NOMO-1 treated with dmso at 0.1 percent for 144 hours (cell line): Measurements from ENCODE around the gene PGAM5.
"Not testable (repeated sequence)": the region's sequence is repeated elsewhere in the genome, so short reads cannot be mapped to it uniquely, and the experiment has no call there.

Experiments
- DNase-seq: peaks from one replicate; lab custom pipeline; 2025; ENCODE audit not compliant: unreplicated experiment; lab: John Stamatoyannopoulos, UW

The PGAM5 gene

GRCh38 chr12:132743831-132744230, 33.2 kb downstream of the PGAM5 start:
- no peak for DNase-seq

- DNase-seq = no peak
Observed at GRCh38 chr12:132746613-132747012, 36.0 kb downstream of the PGAM5 start.

DNA sequence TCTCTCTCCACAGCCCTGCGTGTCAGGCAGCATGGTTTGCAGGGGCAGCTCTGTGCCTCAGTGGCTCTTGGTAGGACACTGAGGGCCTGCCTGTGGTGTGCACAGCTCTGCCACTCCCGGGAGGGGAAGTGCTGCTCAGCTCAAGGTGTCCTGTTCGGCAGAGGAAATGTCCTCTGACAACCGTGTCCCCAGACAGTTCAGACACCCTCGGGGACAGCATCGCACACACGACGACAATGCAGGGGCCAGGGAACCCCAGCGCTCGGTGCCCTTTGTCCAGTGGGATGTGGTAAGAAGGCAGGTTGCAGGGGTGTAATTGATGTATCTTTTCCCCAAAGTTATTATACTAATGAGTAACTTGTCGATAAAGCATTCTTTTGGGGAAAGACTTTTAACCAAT, 36.8 kb downstream of the PGAM5 start:
- DNase-seq = no peak

DNA sequence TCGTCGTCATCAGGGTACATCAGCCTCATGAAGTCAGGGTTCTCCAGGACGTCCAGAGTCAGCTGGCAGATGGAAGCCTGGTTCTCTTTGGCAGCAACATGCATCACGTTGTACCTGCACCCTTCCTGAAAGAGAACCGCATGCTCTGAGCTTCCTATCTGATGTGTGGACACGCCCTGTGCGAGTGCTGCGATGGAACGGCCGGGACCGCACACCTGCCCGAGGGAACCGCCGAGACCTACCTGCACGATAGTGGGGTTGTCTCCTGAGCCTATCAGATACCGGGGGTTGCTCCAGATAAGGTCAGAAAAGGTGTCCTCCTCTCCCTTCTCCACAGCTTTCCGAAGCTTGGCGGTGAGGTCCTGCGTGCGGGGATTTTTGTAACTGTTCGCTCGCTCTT, 37.3 kb downstream of the PGAM5 start:
- DNase-seq = no peak

DNA sequence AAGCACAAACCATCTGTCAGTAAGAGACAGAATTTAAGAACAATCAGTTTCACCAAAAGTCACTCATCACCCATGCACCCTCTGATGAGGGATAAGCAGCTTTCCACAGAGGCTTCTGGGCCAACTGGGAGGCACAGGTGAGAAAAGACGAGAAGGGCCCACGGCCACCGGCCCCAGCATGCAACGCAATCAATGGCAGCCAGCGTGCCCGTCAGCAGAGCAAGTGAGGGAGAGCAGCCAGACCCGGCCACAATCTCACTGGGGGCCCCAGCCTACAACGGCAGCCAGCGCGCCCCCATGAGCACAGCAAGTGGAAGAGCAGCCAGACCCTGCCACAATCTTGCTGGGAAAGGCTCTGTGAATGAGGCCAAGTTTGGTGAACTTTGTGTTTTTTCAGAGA, 37.7 kb downstream of the PGAM5 start:
- no peak for DNase-seq

GRCh38 chr12:132753670-132754069, 43.0 kb downstream of the PGAM5 start:
- not testable (repeated sequence) for DNase-seq

DNA sequence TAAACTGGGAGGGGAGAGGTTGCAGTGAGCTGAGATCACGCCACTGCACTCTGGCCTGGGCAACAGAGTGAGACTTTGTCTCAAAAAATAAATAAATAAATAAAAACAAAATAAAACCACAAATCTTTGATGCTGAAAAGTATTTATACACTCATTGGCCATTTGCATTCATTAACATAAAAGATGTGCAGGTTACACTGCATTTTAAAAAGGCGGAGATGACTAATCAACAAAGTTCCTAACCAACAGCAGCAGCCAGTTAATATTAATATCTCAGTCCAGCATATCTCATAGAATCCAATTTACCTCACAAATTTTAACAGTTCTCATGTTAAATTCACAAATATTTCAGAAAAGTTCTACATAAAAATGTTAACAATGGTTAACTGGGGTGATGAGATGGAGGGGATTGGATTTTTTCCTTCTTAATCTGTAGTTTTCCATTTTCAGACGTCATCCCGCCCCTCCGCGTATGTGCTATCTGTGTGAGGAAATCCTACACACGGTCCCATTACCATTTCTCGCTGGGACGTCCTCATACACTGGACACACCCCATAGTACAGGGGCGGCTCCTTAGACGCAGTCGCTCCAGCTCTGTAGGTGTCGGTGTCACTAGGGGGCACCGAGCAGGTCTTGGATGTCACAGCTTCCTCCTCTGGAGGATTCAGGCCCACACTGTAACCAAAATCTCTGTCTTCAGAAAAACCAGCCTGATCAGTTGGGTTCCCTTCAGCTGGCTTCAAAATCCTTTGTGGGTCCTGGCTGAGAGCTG, 43.7 kb downstream of the PGAM5 start:
- DNase-seq = no peak

GRCh38 chr12:132758825-132759224, 48.2 kb downstream of the PGAM5 start:
- not testable (repeated sequence) for DNase-seq

- DNase-seq = no peak
Observed at GRCh38 chr12:132759359-132759758, 48.7 kb downstream of the PGAM5 start.

GRCh38 chr12:132761032-132761920, 50.6 kb downstream of the PGAM5 start, which contains the start of gene ANKLE2:
TSS of gene ANKLE2 (minus strand) at chr12:132761832. CDS start at chr12:132761798, 34 bp downstream.
- DNase-seq = no peak

DNA sequence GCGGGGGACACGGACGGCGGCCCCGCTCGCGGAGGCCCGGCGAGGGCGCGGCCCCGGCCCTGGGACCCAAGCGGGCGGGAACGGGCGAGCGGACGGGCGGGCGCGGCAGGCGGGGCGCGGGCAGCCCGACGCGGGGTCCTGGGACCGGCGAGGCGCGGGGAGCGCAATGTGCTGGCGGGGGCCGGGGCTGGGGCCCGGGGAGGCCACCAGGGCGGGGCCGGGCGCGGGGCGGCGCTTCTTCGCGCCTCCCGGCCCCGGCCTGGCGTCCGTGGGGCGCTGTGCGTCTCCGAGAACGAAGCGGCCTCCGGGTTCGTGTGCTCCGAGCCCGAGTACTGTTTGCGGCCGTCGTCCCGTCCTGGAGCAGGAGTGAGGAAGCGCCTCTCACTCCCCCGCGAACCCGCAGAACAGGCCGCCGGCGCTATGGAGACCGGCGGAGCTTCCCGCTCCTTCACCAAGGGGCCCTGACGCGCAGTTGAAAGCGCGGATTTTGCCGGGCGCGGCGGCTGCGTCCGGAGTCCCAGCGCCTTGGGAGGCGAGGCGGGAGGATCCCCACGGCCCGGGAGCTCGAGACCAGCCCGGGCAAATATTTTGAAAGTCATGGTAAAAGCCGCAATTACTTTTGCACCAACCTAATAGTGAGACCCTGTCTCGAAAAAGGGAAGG, 51.4 kb downstream of the PGAM5 start:
- peak; percentile 85 for DNase-seq

- no peak for DNase-seq
Observed at GRCh38 chr12:132764231-132764630, 53.6 kb downstream of the PGAM5 start.

- no peak for DNase-seq
Observed at GRCh38 chr12:132765361-132765760, 54.7 kb downstream of the PGAM5 start.

DNA sequence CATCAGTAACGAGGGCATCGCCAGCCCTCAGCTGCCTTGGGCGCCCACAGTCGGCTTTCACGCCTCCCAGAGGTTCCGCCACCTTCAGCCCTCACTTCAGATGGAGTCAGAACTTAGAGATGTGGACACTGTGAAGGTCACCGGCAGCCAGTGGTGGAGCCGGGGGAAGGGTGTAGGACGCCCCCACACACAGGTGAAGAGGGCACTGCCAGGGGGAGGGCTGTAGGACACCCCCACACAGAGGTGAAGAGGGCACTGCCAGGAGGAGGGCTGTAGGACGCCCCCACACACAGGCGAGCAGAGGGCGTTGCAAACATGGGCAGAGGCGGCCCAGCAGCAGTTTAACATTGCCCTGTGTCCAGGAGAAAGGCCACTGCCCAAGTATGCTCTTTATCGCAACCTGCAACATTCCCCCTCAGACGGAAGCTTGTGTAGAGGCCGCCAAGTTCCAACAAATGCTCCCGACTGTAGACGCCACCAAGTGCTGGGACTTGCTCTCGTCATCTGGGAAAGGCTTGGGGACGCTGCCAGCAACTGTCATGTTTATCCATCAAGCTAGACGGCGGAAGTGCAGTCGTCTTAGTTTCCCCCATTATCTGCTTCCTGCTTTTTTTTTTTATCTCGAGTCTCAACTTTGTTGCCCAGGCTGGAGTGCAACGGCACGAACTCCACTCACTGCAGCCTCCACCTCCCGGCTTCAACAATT, 55.9 kb downstream of the PGAM5 start:
- DNase-seq = no peak

GRCh38 chr12:132771126-132771838, 60.6 kb downstream of the PGAM5 start:
- no peak for DNase-seq
